Activated B cell treated with CpG ODN at 0.5 μM for 24 hours (primary cell): ENCODE data around the gene COL2A1. TPM values are rescaled to one million over a fixed set of nuclear protein-coding genes. Genes with fewer than 3 reads are reported as not detected.

ENCODE experiments used
- ATAC-seq: fragments of 200-7000 bp; cut with Tn5 transposase; one replicate; pipeline ENCODE4 v1.10.0; 2021; ENCODE audit warnings: low read depth, mild to moderate bottlenecking, moderate library complexity
- CTCF ChIA-PET: fragments of 350-600 bp; sonication (Branson Sonifier 250); formaldehyde crosslinking; loops from one replicate; lab custom pipeline; 2021; ENCODE audit warnings: antibody characterized with exemption; lab: Charles Lee
- POLR2A ChIA-PET: fragments of 350-600 bp; sonication (Branson Sonifier 250); formaldehyde crosslinking; loops from one replicate; lab custom pipeline; 2021; ENCODE audit warnings: antibody characterized with exemption; lab: Charles Lee
- DNase-seq: peaks from one replicate; pipeline ENCODE4 v3.0.0; 2022
- H3K27ac Mint-ChIP-seq: one replicate; pipeline ENCODE4 v1.8.0; 2020; ENCODE audit warnings: mixed read lengths
- H3K27me3 Mint-ChIP-seq: one replicate; pipeline ENCODE4 v1.8.0; 2021; ENCODE audit warnings: mixed read lengths
- H3K36me3 Mint-ChIP-seq: one replicate; pipeline ENCODE4 v1.8.0; 2021; ENCODE audit warnings: low read depth, mixed read lengths
- H3K4me1 Mint-ChIP-seq: one replicate; pipeline ENCODE4 v1.8.0; 2021; ENCODE audit warnings: mixed read lengths
- H3K4me3 Mint-ChIP-seq: one replicate; pipeline ENCODE4 v1.8.0; 2020; ENCODE audit warnings: mild to moderate bottlenecking, mixed read lengths
- H3K9me3 Mint-ChIP-seq: one replicate; pipeline ENCODE4 v1.8.0; 2020; ENCODE audit warnings: mixed read lengths
- CTCF ChIP-seq: fragments of 200-600 bp; IDR thresholded peaks from one replicate; pipeline ENCODE4 v1.8.0; 2022; ENCODE audit warnings: antibody characterized with exemption, mild to moderate bottlenecking
- intact Hi-C: fragments of 100-400 bp; cut with micrococcal nuclease; formaldehyde crosslinking; loops from one replicate; pipeline ENCODE4 v1.15.1; 2024
- total RNA-seq: library from RNA; stranded (reverse); gene quantifications from 2 replicates; pipeline ENCODE4 v1.2.3, GENCODE V29; 2022

COL2A1 gene
- total RNA-seq, 1 donor from 2014 or later: not detected

GRCh38 chr12:47977046-47977771, 27.1 kb downstream of the COL2A1 start:
- H3K36me3 Mint-ChIP-seq: no peaks in the 10 kb centered on the region
- no peak overlapping the region for H3K27ac Mint-ChIP-seq
- intact Hi-C loops: no loop called here
- ATAC-seq (no peak), DNase-seq (no peak)
- CTCF ChIA-PET: no interaction called here
- TF ChIP-seq CTCF: no peak
- no peak overlapping the region for H3K4me3 Mint-ChIP-seq
- no peaks in the 10 kb centered on the region for H3K27me3 Mint-ChIP-seq
- no peaks in the 10 kb centered on the region for H3K9me3 Mint-ChIP-seq
- POLR2A ChIA-PET: no interaction called here
- no peaks in the 10 kb centered on the region for H3K4me1 Mint-ChIP-seq

GRCh38 chr12:47975816-47976215, 28.5 kb downstream of the COL2A1 start:
- H3K4me3 Mint-ChIP-seq: no peak overlapping the region
- CTCF ChIA-PET: interaction anchor here (1.1 kb wide), 1 partner anchor 13 kb away, joined by 4 read pairs; the partner anchor contains the start of gene TMEM106C

GRCh38 chr12:47975036-47975620, 29.1 kb downstream of the COL2A1 start:
- CTCF ChIA-PET: no interaction called here
- no peaks in the 10 kb centered on the region for H3K4me1 Mint-ChIP-seq
- ATAC-seq: no peak

More at GRCh38 chr12:47975816-47976215, 28.5 kb downstream of the COL2A1 start:
- no peaks in the 10 kb centered on the region for H3K27me3 Mint-ChIP-seq
- DNase-seq: no peak
- no peak overlapping the region for H3K27ac Mint-ChIP-seq
- no peak for ATAC-seq
- H3K9me3 Mint-ChIP-seq: no peaks in the 10 kb centered on the region
- no peaks in the 10 kb centered on the region for H3K4me1 Mint-ChIP-seq
- H3K36me3 Mint-ChIP-seq: no peaks in the 10 kb centered on the region
- POLR2A ChIA-PET: no interaction called here
- no peak for TF ChIP-seq CTCF
- intact Hi-C loops: no loop called here

GRCh38 chr12:47973870-47974269, 30.4 kb downstream of the COL2A1 start:
- no peaks in the 10 kb centered on the region for H3K27me3 Mint-ChIP-seq
- DNase-seq: no peak
- H3K4me3 Mint-ChIP-seq: no peak overlapping the region
- no peak overlapping the region for H3K27ac Mint-ChIP-seq
- no peaks in the 10 kb centered on the region for H3K9me3 Mint-ChIP-seq
- ATAC-seq: no peak
- no peak for TF ChIP-seq CTCF
- CTCF ChIA-PET: no interaction called here
- POLR2A ChIA-PET: no interaction called here
- H3K36me3 Mint-ChIP-seq: peaks cover 8% of the 10 kb centered on the region
- intact Hi-C loops: no loop called here
- H3K4me1 Mint-ChIP-seq: no peaks in the 10 kb centered on the region

More at GRCh38 chr12:47975036-47975620, 29.1 kb downstream of the COL2A1 start:
- intact Hi-C loops: no loop called here
- H3K27me3 Mint-ChIP-seq: no peaks in the 10 kb centered on the region
- no peak for TF ChIP-seq CTCF
- no peaks in the 10 kb centered on the region for H3K36me3 Mint-ChIP-seq
- H3K4me3 Mint-ChIP-seq: no peak overlapping the region
- no peaks in the 10 kb centered on the region for H3K9me3 Mint-ChIP-seq
- no peak for DNase-seq
- POLR2A ChIA-PET: no interaction called here
- no peak overlapping the region for H3K27ac Mint-ChIP-seq

- CTCF ChIA-PET: no interaction called here
- DNase-seq: no peak
- H3K4me1 Mint-ChIP-seq: no peaks in the 10 kb centered on the region
- H3K9me3 Mint-ChIP-seq: no peaks in the 10 kb centered on the region
- H3K4me3 Mint-ChIP-seq: no peak overlapping the region
- TF ChIP-seq CTCF: no peak
- H3K36me3 Mint-ChIP-seq: peaks cover 16% of the 10 kb centered on the region
- ATAC-seq: no peak
- POLR2A ChIA-PET: no interaction called here
- no peak overlapping the region for H3K27ac Mint-ChIP-seq
- no peaks in the 10 kb centered on the region for H3K27me3 Mint-ChIP-seq
- intact Hi-C loops: no loop called here
Observed at GRCh38 chr12:47972895-47973294, 31.4 kb downstream of the COL2A1 start.
